Natural killer cell treated with Interleukin-12 subunit alpha and Interleukin-12 subunit beta and Interleukin-15 and Interleukin-18, amount 100 ng/mL, for 72 hours (primary cell): ENCODE data around the gene GRIK4. TPM values are rescaled to one million over a fixed set of nuclear protein-coding genes. Genes with fewer than 3 reads are reported as not detected.

Experiments
- ATAC-seq, 2 donors: fragments of 150-1000 bp; cut with Tn5 transposase in 1 of 2; sonication (Bioruptor Pico), chemical (Tn5 transposase) in 1 of 2; 2 replicates each; pipeline ENCODE4 v1.10.0; 2021
- DNase-seq: peaks from one replicate; pipeline ENCODE4 v3.0.0; 2022; ENCODE audit warnings: low spot score
- H3K27ac Mint-ChIP-seq, 2 donors: 1 replicate in 1 of 2; 2 replicates in 1 of 2; pipeline ENCODE4 v1.8.0; 2022; ENCODE audit warnings: mixed read lengths in 2 of 2, mild to moderate bottlenecking in 1 of 2, moderate library complexity in 1 of 2
- H3K27me3 Mint-ChIP-seq, 2 donors: 1 replicate in 1 of 2; 2 replicates in 1 of 2; pipeline ENCODE4 v1.8.0; 2022; ENCODE audit warnings: mixed read lengths in 2 of 2
- H3K36me3 Mint-ChIP-seq: one replicate; pipeline ENCODE4 v1.8.0; 2022; ENCODE audit warnings: mixed read lengths
- H3K4me1 Mint-ChIP-seq, 2 donors: 1 replicate in 1 of 2; 2 replicates in 1 of 2; pipeline ENCODE4 v1.8.0; 2022; ENCODE audit warnings: low read depth in 2 of 2, mixed read lengths in 2 of 2, mild to moderate bottlenecking in 1 of 2
- H3K4me3 Mint-ChIP-seq: one replicate; pipeline ENCODE4 v1.8.0; 2022; ENCODE audit warnings: mixed read lengths
- H3K9me3 Mint-ChIP-seq: 2 replicates; pipeline ENCODE4 v1.8.0; 2022; ENCODE audit warnings: mixed read lengths
- total RNA-seq, 2 donors: library from RNA; stranded (reverse); gene quantifications; one replicate each; pipeline ENCODE4 v1.2.3, GENCODE V29; 2022

GRIK4 gene
- total RNA-seq, 2 donors from 2014 or later: 1.4 to 1.8 TPM

GRCh38 chr11:120513436-120514315 lies 2.1 kb downstream of the GRIK4 start:
- Mint-ChIP-seq H3K27me3 (peaks cover 16 to 42% of the 10 kb centered on the region in 2 donors), H3K27ac (no peak overlapping the region), H3K36me3 (no peaks in the 10 kb centered on the region), H3K4me3 (no peak overlapping the region), H3K9me3 (no peaks in the 10 kb centered on the region), H3K4me1 (peaks cover 0 to 6% of the 10 kb centered on the region in 2 donors)
- DNase-seq: no peak
- ATAC-seq: no peak

GRCh38 chr11:120514541-120515121 lies 3.1 kb downstream of the GRIK4 start:
- DNase-seq (no peak), ATAC-seq (no peak)
- Mint-ChIP-seq H3K4me1 (peaks cover 0 to 6% of the 10 kb centered on the region in 2 donors), H3K27ac (no peak overlapping the region), H3K27me3 (peaks cover 8 to 34% of the 10 kb centered on the region in 2 donors), H3K36me3 (no peaks in the 10 kb centered on the region), H3K9me3 (no peaks in the 10 kb centered on the region), H3K4me3 (no peak overlapping the region)

GRCh38 chr11:120515186-120515723 lies 3.7 kb downstream of the GRIK4 start:
- no peak overlapping the region for H3K4me3 Mint-ChIP-seq
- no peaks in the 10 kb centered on the region for H3K9me3 Mint-ChIP-seq
- no peaks in the 10 kb centered on the region for H3K36me3 Mint-ChIP-seq
- peaks cover 0 to 6% of the 10 kb centered on the region in 2 donors for H3K4me1 Mint-ChIP-seq
- DNase-seq (no peak), ATAC-seq (no peak)
- no peak overlapping the region for H3K27ac Mint-ChIP-seq
- H3K27me3 Mint-ChIP-seq: peaks cover 2 to 32% of the 10 kb centered on the region in 2 donors

- Mint-ChIP-seq H3K27me3 (peaks cover 0 to 26% of the 10 kb centered on the region in 2 donors), H3K4me3 (no peak overlapping the region), H3K4me1 (peaks cover 0 to 3% of the 10 kb centered on the region in 2 donors), H3K9me3 (no peaks in the 10 kb centered on the region), H3K36me3 (no peaks in the 10 kb centered on the region), H3K27ac (no peak overlapping the region)
- ATAC-seq: no peak
- no peak for DNase-seq
Measured at GRCh38 chr11:120516461-120517389, 5.2 kb downstream of the GRIK4 start.

- Mint-ChIP-seq H3K9me3 (no peaks in the 10 kb centered on the region), H3K27ac (no peak overlapping the region), H3K27me3 (peaks cover 0 to 26% of the 10 kb centered on the region in 2 donors), H3K36me3 (no peaks in the 10 kb centered on the region), H3K4me3 (no peak overlapping the region), H3K4me1 (peaks cover 0 to 3% of the 10 kb centered on the region in 2 donors)
- ATAC-seq (no peak), DNase-seq (no peak)
Measured at GRCh38 chr11:120517390-120517761, 5.8 kb downstream of the GRIK4 start.

GRCh38 chr11:120517801-120518291 lies 6.3 kb downstream of the GRIK4 start:
- no peak overlapping the region for H3K27ac Mint-ChIP-seq
- no peak overlapping the region for H3K4me3 Mint-ChIP-seq
- peaks cover 0 to 3% of the 10 kb centered on the region in 2 donors for H3K4me1 Mint-ChIP-seq
- peaks cover 0 to 26% of the 10 kb centered on the region in 2 donors for H3K27me3 Mint-ChIP-seq
- no peaks in the 10 kb centered on the region for H3K36me3 Mint-ChIP-seq
- DNase-seq: no peak
- no peak for ATAC-seq
- no peaks in the 10 kb centered on the region for H3K9me3 Mint-ChIP-seq

GRCh38 chr11:120518356-120518755 lies 6.8 kb downstream of the GRIK4 start:
- Mint-ChIP-seq H3K27ac (no peak overlapping the region), H3K4me1 (peaks cover 0 to 3% of the 10 kb centered on the region in 2 donors), H3K27me3 (peaks cover 0 to 26% of the 10 kb centered on the region in 2 donors), H3K9me3 (no peaks in the 10 kb centered on the region), H3K4me3 (no peak overlapping the region), H3K36me3 (no peaks in the 10 kb centered on the region)
- no peak for ATAC-seq
- DNase-seq: no peak

- ATAC-seq: no peak
- H3K9me3 Mint-ChIP-seq: no peaks in the 10 kb centered on the region
- no peak overlapping the region for H3K27ac Mint-ChIP-seq
- peaks cover 0 to 21% of the 10 kb centered on the region in 2 donors for H3K27me3 Mint-ChIP-seq
- H3K36me3 Mint-ChIP-seq: no peaks in the 10 kb centered on the region
- no peak overlapping the region for H3K4me3 Mint-ChIP-seq
- no peak for DNase-seq
- H3K4me1 Mint-ChIP-seq: peaks cover 0 to 3% of the 10 kb centered on the region in 2 donors
Measured at GRCh38 chr11:120519474-120519873, 7.9 kb downstream of the GRIK4 start.

GRCh38 chr11:120520091-120520822 lies 8.7 kb downstream of the GRIK4 start:
- DNase-seq: no peak
- Mint-ChIP-seq H3K36me3 (no peaks in the 10 kb centered on the region), H3K9me3 (no peaks in the 10 kb centered on the region), H3K4me3 (no peak overlapping the region), H3K27me3 (peaks cover 0 to 13% of the 10 kb centered on the region in 2 donors), H3K27ac (no peak overlapping the region), H3K4me1 (peaks cover 0 to 3% of the 10 kb centered on the region in 2 donors)
- ATAC-seq: no peak

- peaks cover 0 to 1% of the 10 kb centered on the region in 2 donors for H3K4me1 Mint-ChIP-seq
- no peaks in the 10 kb centered on the region for H3K36me3 Mint-ChIP-seq
Measured at GRCh38 chr11:120521176-120521575, 9.6 kb downstream of the GRIK4 start.

GRCh38 chr11:120522021-120522420 lies 10.5 kb downstream of the GRIK4 start:
- Mint-ChIP-seq H3K4me3 (no peak overlapping the region), H3K4me1 (no peaks in the 10 kb centered on the region), H3K27ac (no peak overlapping the region), H3K9me3 (no peaks in the 10 kb centered on the region), H3K27me3 (no peaks in the 10 kb centered on the region), H3K36me3 (no peaks in the 10 kb centered on the region)
- ATAC-seq (no peak), DNase-seq (no peak)

More at GRCh38 chr11:120521176-120521575, 9.6 kb downstream of the GRIK4 start:
- DNase-seq (no peak), ATAC-seq (no peak)
- Mint-ChIP-seq H3K27me3 (peaks cover 0 to 5% of the 10 kb centered on the region in 2 donors), H3K9me3 (no peaks in the 10 kb centered on the region), H3K4me3 (no peak overlapping the region), H3K27ac (no peak overlapping the region)

GRCh38 chr11:120522736-120523135 lies 11.2 kb downstream of the GRIK4 start:
- no peak overlapping the region for H3K27ac Mint-ChIP-seq
- no peaks in the 10 kb centered on the region for H3K27me3 Mint-ChIP-seq
- no peaks in the 10 kb centered on the region for H3K9me3 Mint-ChIP-seq
- DNase-seq (no peak), ATAC-seq (no peak)
- H3K4me3 Mint-ChIP-seq: no peak overlapping the region
- H3K4me1 Mint-ChIP-seq: no peaks in the 10 kb centered on the region
- no peaks in the 10 kb centered on the region for H3K36me3 Mint-ChIP-seq

- no peaks in the 10 kb centered on the region for H3K4me1 Mint-ChIP-seq
- no peak for ATAC-seq
- H3K27ac Mint-ChIP-seq: no peak overlapping the region
Measured at GRCh38 chr11:120523196-120523595, 11.6 kb downstream of the GRIK4 start.

More at GRCh38 chr11:120523196-120523595, 11.6 kb downstream of the GRIK4 start:
- no peaks in the 10 kb centered on the region for H3K9me3 Mint-ChIP-seq
- no peak overlapping the region for H3K4me3 Mint-ChIP-seq
- DNase-seq: no peak
- no peaks in the 10 kb centered on the region for H3K36me3 Mint-ChIP-seq
- no peaks in the 10 kb centered on the region for H3K27me3 Mint-ChIP-seq
